ENCODE measurements around the gene LDB2. TPM values are rescaled to one million over a fixed set of nuclear protein-coding genes. Genes with fewer than 3 reads are reported as not detected.

The LDB2 gene
- total RNA-seq, 1 experiment from 2014 or later: not detected

DNA sequence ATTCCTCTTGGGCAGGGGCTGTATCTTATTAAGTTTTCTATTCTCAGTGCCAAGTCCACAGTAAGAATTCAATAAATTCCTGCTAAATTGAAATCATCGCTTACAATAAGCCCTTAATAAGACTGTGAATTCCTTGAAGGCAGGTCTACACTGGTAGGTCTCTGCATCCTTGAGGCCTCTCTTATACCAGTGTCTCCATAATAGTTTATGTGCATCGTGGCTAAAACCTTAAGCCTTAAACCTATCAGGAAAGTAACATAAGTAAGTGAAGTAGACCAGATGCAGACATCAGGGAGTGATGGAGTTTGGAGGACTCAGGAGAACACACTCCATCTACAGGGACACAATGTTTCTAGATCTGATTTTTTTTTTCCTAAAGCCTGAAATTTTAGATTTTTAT, 240.3 kb downstream of the LDB2 start:
- Mint-ChIP-seq H3K4me3 (ENCODE audit: low read depth, unreplicated experiment) (no peak overlapping the region), H3K27ac (ENCODE audit: unreplicated experiment) (no peak overlapping the region), H3K36me3 (ENCODE audit: insufficient read depth, unreplicated experiment) (no peaks in the 10 kb centered on the region), H3K4me1 (ENCODE audit: low read depth, unreplicated experiment) (no peaks in the 10 kb centered on the region), H3K27me3 (ENCODE audit: unreplicated experiment) (no peaks in the 10 kb centered on the region), H3K9me3 (ENCODE audit: low read depth, unreplicated experiment) (no peaks in the 10 kb centered on the region)
- no peak for DNase-seq
- intact Hi-C loops (cut with micrococcal nuclease; ENCODE audit: unreplicated experiment): no loop called here
- no TSS peak for BruUV-seq (replicated peaks)
- CTCF ChIA-PET: no interaction called here
- TF ChIP-seq, protein P1, sequence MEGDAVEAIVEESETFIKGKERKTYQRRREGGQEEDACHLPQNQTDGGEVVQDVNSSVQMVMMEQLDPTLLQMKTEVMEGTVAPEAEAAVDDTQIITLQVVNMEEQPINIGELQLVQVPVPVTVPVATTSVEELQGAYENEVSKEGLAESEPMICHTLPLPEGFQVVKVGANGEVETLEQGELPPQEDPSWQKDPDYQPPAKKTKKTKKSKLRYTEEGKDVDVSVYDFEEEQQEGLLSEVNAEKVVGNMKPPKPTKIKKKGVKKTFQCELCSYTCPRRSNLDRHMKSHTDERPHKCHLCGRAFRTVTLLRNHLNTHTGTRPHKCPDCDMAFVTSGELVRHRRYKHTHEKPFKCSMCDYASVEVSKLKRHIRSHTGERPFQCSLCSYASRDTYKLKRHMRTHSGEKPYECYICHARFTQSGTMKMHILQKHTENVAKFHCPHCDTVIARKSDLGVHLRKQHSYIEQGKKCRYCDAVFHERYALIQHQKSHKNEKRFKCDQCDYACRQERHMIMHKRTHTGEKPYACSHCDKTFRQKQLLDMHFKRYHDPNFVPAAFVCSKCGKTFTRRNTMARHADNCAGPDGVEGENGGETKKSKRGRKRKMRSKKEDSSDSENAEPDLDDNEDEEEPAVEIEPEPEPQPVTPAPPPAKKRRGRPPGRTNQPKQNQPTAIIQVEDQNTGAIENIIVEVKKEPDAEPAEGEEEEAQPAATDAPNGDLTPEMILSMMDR (IDR thresholded peaks at IDR 0.05; ENCODE audit: unreplicated experiment): no peak

DNA sequence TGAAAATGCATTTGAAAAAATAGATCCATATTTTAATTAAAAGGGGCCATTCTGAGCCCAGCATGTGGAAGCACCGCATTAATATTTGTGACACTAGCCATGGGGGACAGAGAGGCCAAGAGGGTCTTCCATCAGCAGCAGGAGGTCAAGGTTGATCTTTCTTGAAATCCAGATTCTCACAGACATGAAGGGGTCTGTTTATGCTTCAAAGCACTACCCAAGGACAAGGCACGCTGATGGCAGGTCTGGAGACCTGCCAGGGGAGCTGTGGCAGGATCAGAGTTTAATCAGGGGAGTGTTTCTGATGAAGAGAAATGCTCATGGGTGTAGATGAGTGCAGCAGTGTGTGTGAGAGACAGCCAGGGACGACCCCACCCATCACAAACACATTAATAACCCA, 243.3 kb downstream of the LDB2 start:
- Mint-ChIP-seq H3K36me3 (ENCODE audit: insufficient read depth, unreplicated experiment) (no peaks in the 10 kb centered on the region), H3K4me3 (ENCODE audit: low read depth, unreplicated experiment) (no peak overlapping the region), H3K4me1 (ENCODE audit: low read depth, unreplicated experiment) (no peaks in the 10 kb centered on the region), H3K27me3 (ENCODE audit: unreplicated experiment) (no peaks in the 10 kb centered on the region), H3K9me3 (ENCODE audit: low read depth, unreplicated experiment) (no peaks in the 10 kb centered on the region), H3K27ac (ENCODE audit: unreplicated experiment) (no peak overlapping the region)
- TF ChIP-seq, protein P1 (IDR thresholded peaks at IDR 0.05; ENCODE audit: unreplicated experiment): no peak
- intact Hi-C loops (cut with micrococcal nuclease; ENCODE audit: unreplicated experiment): no loop called here
- BruUV-seq (replicated peaks): no TSS peak
- no peak for DNase-seq
- CTCF ChIA-PET: no interaction called here

DNA sequence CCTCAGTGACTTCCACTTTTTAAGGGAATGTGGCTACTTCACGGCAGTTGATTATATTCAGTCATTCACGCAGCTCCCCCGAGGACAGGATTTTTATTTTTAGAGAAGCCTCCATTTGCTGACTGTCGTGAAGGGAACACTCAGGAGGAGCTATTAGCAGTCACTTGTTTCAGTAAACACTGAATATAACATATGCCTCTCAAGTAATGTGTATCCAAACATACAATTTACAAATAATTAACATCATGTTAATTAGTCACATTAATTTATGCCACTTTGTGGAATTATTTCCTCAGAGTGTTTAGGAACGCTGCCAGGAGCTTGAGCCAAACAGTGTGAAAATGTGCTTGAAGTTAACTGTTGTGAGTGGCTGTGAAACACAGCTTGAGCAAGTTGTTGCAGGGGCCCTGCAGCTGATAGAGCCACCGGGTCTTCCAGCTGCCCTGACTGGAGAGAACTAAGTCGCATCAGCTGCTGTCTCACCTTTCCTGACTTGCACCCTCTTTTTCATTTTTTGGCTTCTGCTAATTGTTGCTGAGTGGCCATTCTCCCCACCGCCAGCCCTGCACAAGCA, 245.6 kb downstream of the LDB2 start:
- no peak overlapping the region for H3K27ac Mint-ChIP-seq (ENCODE audit: unreplicated experiment)
- no peak overlapping the region for H3K4me3 Mint-ChIP-seq (ENCODE audit: low read depth, unreplicated experiment)
- TF ChIP-seq, protein P1 (IDR thresholded peaks at IDR 0.05; ENCODE audit: unreplicated experiment): no peak
- no peaks in the 10 kb centered on the region for H3K27me3 Mint-ChIP-seq (ENCODE audit: unreplicated experiment)
- no peaks in the 10 kb centered on the region for H3K4me1 Mint-ChIP-seq (ENCODE audit: low read depth, unreplicated experiment)
- DNase-seq: no peak
- H3K36me3 Mint-ChIP-seq (ENCODE audit: insufficient read depth, unreplicated experiment): no peaks in the 10 kb centered on the region
- intact Hi-C loops (cut with micrococcal nuclease; ENCODE audit: unreplicated experiment): no loop called here
- CTCF ChIA-PET: no interaction called here
- BruUV-seq (replicated peaks): no TSS peak
- no peaks in the 10 kb centered on the region for H3K9me3 Mint-ChIP-seq (ENCODE audit: low read depth, unreplicated experiment)

DNA sequence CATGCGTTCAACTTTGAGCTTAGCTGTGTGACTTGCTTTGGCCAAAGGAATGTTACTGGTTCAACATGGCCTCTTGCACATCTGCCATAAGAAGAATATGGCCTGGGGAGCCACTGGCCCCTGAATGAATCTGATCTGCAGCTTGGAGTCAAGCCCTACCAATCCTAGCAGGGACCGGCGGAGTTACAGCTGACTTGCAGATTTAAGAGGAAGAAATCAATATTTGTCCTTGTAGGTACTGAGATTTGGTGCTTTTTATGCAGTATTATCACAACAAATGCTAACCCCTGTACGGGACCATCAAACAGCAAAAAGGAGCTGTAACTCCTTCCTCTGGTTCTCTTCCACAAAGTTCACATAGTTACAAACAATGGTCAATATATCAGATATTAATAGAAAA, 252.0 kb downstream of the LDB2 start:
- H3K36me3 Mint-ChIP-seq (ENCODE audit: insufficient read depth, unreplicated experiment): no peaks in the 10 kb centered on the region
- H3K4me1 Mint-ChIP-seq (ENCODE audit: low read depth, unreplicated experiment): no peaks in the 10 kb centered on the region
- H3K27ac Mint-ChIP-seq (ENCODE audit: unreplicated experiment): no peak overlapping the region
- CTCF ChIA-PET: no interaction called here
- DNase-seq: no peak
- intact Hi-C loops (cut with micrococcal nuclease; ENCODE audit: unreplicated experiment): no loop called here
- H3K4me3 Mint-ChIP-seq (ENCODE audit: low read depth, unreplicated experiment): no peak overlapping the region
- no TSS peak for BruUV-seq (replicated peaks)
- H3K9me3 Mint-ChIP-seq (ENCODE audit: low read depth, unreplicated experiment): peaks cover 3% of the 10 kb centered on the region
- peaks cover 2% of the 10 kb centered on the region for H3K27me3 Mint-ChIP-seq (ENCODE audit: unreplicated experiment)
- TF ChIP-seq, protein P1 (IDR thresholded peaks at IDR 0.05; ENCODE audit: unreplicated experiment): no peak

Data from Calu3 (cell line).